Heart left ventricle (tissue), 16 donors: Measurements from ENCODE around the gene KRTAP4-6. TPM values are rescaled to one million over a fixed set of nuclear protein-coding genes. Genes with fewer than 3 reads are reported as not detected.
"Not testable (repeated sequence)": the region's sequence is repeated elsewhere in the genome, so short reads cannot be mapped to it uniquely, and the experiment has no call there.

Source experiments
- ATAC-seq, 4 donors: fragments of 200-7000 bp; cut with Tn5 transposase; one replicate each; pipeline ENCODE4 v1.9.1; 2020 to 2022; ENCODE audit warnings: moderate library complexity in 4 of 4, mild to moderate bottlenecking in 3 of 4, moderate number of reproducible peaks in 1 of 4
- DNase-seq, 5 donors: peaks; one replicate each; pipeline ENCODE4 v3.0.0-alpha.2; 2020
- H3K27ac ChIP-seq, 12 donors: fragments of 200-600 bp; sonication (generic) in 4 of 12; one replicate each; pipeline versions ENCODE4 v1.5.0 to v1.8.0; 2016 to 2022; ENCODE audit warnings: mild to moderate bottlenecking in 2 of 12
- H3K27me3 ChIP-seq, 9 donors: fragments of 200-600 bp; sonication (generic) in 2 of 9; one replicate each; pipeline versions ENCODE4 v1.5.1 to v1.8.0; 2016 to 2022; ENCODE audit warnings: mild to moderate bottlenecking in 3 of 9
- H3K36me3 ChIP-seq, 9 donors: fragments of 200-600 bp; sonication (generic) in 2 of 9; one replicate each; pipeline versions ENCODE4 v1.5.0 to v1.8.0; 2018 to 2022; ENCODE audit warnings: mild to moderate bottlenecking in 2 of 9
- H3K4me1 ChIP-seq, 12 donors: fragments of 200-600 bp; sonication (generic) in 4 of 12; one replicate each; pipeline versions ENCODE4 v1.5.0 to v1.8.0; 2016 to 2022; ENCODE audit warnings: mild to moderate bottlenecking in 3 of 12
- H3K4me3 ChIP-seq, 12 donors: fragments of 200-600 bp; sonication (generic) in 4 of 12; one replicate each; pipeline versions ENCODE4 v1.5.0 to v1.8.0; 2017 to 2022; ENCODE audit warnings: mild to moderate bottlenecking in 9 of 12, moderate library complexity in 4 of 12
- H3K9me3 ChIP-seq, 12 donors: fragments of 200-600 bp; sonication (generic) in 4 of 12; one replicate each; pipeline versions ENCODE4 v1.5.0 to v1.8.0; 2016 to 2022; ENCODE audit warnings: mild to moderate bottlenecking in 1 of 12
- POLR2A ChIP-seq, 2 donors: fragments of 450-650 bp; IDR thresholded peaks; one replicate each; pipeline ENCODE4 v1.6.1; 2017; ENCODE audit warnings: antibody characterized with exemption in 2 of 2, mild to moderate bottlenecking in 2 of 2, moderate library complexity in 2 of 2
- WGBS, 4 donors: extraction: QIAGEN DNeasy Blood & Tissue Kit in 2 of 4; methylation state at CpG; one replicate each; pipeline versions ENCODE4 v1.1.5 to v1.1.7; 2013 to 2018; 5-methylcytosine and 5-hydroxymethylcytosine counted together
- intact Hi-C, 10 donors: fragments of 100-400 bp; cut with DNase I; formaldehyde crosslinking; loops; one replicate each; pipeline versions ENCODE4 v1.11.1 to v1.14.2; 2022
- polyA plus RNA-seq, 2 donors: library from polyadenylated mRNA; stranded (reverse); fragments of 200-250 nt; gene quantifications; one replicate each; pipeline ENCODE4 v1.2.3, GENCODE V29; 2013
- total RNA-seq, 9 donors: library from RNA; depleted of rRNA in 2 of 9; stranded (reverse); fragments of >200 nt in 2 of 9; fragmentation: NEBNext Ultra II Directional in 3 of 9; extraction: Animal tissue kit (Norgen Biotek cat#: 25700) in 3 of 9; gene quantifications; one replicate each; pipeline versions ENCODE4 v1.1.0 to v1.2.4, GENCODE V29; 2016 to 2023
- TF ChIP-seq, protein P1 (sequence below), 12 donors: fragments of 200-600 bp; sonication (generic) in 4 of 12; IDR thresholded peaks; one replicate each; pipeline versions ENCODE4 v1.5.0 to v1.8.0; 2018 to 2022; ENCODE audit warnings: antibody characterized with exemption in 12 of 12, mild to moderate bottlenecking in 5 of 12
- donor health status: ischemic (EF 13 %, LVEDD 7.1; RV severe dilation, severe dysfunction).
- donor health status: healthy with polysubstance abuse.
- donor health status: DM: no; HTN: yes; CAD: no.
- donor health status: DM: no; HTN: no; CAD: no.
- donor health status: ischemic (EF 25% LVEDD 6.9; RV normal size, moderate dysfunction).
- donor health status: ischemic (EF 25% LVEDD 5.7; RV mildly dilated, moderate dysfunction).
- donor health status: healthy.
- donor health status: DM: yes; HTN: yes; CAD: no.
- donor health status: ischemic (EF 35%, LVEDD 5.7; RV mildly dilated, moderate dysfunction).
- donor health status: nonischemic (EF 11% LVEDD 7.7; RV severe dilation, severe dysfunction).
- donor health status: DM: yes; HTN: yes; CAD: no.
- donor health status: PGD.
- donor health status: ischemic (EF 29% LVEDD 5.4; RV normal size, mild dysfunction).
- donor health status: nonischemic (EF 23%, LVEDD 6.1; RV moderate dilation, normal function).

The KRTAP4-6 gene
- total and polyA plus RNA-seq, 11 donors = not detected

DNA sequence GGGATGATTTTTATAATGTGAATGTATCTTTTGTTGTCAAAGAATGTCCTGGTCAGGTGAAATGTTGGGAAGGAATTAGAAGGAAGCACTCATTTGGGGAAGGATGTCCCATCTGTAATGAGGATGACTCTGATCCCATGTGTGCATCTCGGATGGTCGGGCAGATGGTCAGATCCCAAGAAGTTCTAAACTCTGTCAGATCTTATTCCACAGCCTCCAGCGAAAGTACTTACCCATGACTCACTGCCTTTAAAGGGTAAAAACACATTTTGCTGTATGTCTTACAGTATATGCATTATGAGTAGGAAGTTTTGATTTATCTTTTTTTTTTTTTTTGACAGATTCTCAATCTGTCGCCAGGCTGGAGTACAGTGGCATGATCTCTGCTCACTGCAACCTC lies 21.6 kb downstream of the KRTAP4-6 start:
- intact Hi-C loops = no loop called here
- no peak overlapping the region for H3K27ac ChIP-seq

DNA sequence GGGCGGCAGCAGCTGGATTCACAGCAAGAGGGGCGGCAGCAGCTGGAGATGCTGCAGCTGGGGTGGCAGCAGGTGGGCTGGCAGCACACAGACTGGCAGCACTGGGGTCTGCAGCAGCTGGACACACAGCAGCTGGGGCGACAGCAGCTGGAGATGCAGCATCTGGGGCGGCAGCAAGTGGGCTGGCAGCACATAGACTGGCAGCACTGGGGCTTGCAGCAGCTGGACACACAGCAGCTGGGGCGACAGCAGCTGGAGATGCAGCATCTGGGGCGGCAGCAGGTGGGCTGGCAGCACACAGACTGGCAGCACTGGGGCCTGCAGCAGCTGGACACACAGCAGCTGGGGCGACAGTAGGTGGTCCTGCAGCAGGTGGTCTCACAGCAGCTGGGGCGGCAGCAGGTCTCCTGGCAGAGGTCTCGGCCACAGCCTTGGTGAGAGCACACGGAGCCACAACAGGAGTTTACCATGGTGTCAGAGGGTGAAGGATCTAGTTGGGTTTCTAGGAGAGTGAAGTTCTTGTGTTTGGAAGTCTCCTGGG lies 22.4 kb downstream of the KRTAP4-6 start, which contains the start of gene KRTAP4-11:
Gene KRTAP4-11 (minus strand): TSS at position 528 of the 541 bp plus-strand sequence. CDS start 58 bp downstream, at position 470.
- WGBS, 4 donors = 62 to 78% (median 75%) methylated on average over 5 to 10 of the region's 10 CpGs
- H3K27ac ChIP-seq, H3K9me3 ChIP-seq, H3K4me1 ChIP-seq, intact Hi-C loops, DNase-seq, H3K36me3 ChIP-seq, H3K4me3 ChIP-seq, ATAC-seq: not testable (repeated sequence)
- H3K27me3 ChIP-seq = peaks cover 0 to 18% (median 0%) of the 10 kb centered on the region in 9 donors

More for the DNA sequence above, 21.6 kb downstream of the KRTAP4-6 start:
- Histone ChIP-seq H3K4me1 (no peaks in the 10 kb centered on the region), H3K36me3 (no peaks in the 10 kb centered on the region), H3K4me3 (no peak overlapping the region), H3K9me3 (no peaks in the 10 kb centered on the region), H3K27me3 (peaks cover 0 to 18% (median 0%) of the 10 kb centered on the region in 9 donors)
- DNase-seq (no peak), ATAC-seq (no peak)
- no peak for TF ChIP-seq POLR2A (IDR thresholded peaks at IDR 0.05)
- TF ChIP-seq, protein P1, sequence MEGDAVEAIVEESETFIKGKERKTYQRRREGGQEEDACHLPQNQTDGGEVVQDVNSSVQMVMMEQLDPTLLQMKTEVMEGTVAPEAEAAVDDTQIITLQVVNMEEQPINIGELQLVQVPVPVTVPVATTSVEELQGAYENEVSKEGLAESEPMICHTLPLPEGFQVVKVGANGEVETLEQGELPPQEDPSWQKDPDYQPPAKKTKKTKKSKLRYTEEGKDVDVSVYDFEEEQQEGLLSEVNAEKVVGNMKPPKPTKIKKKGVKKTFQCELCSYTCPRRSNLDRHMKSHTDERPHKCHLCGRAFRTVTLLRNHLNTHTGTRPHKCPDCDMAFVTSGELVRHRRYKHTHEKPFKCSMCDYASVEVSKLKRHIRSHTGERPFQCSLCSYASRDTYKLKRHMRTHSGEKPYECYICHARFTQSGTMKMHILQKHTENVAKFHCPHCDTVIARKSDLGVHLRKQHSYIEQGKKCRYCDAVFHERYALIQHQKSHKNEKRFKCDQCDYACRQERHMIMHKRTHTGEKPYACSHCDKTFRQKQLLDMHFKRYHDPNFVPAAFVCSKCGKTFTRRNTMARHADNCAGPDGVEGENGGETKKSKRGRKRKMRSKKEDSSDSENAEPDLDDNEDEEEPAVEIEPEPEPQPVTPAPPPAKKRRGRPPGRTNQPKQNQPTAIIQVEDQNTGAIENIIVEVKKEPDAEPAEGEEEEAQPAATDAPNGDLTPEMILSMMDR (IDR thresholded peaks at IDR 0.05) = no peak
- 82 to 91% (median 88%) methylated on average over 4 of the region's 4 CpGs for WGBS, 4 donors

DNA sequence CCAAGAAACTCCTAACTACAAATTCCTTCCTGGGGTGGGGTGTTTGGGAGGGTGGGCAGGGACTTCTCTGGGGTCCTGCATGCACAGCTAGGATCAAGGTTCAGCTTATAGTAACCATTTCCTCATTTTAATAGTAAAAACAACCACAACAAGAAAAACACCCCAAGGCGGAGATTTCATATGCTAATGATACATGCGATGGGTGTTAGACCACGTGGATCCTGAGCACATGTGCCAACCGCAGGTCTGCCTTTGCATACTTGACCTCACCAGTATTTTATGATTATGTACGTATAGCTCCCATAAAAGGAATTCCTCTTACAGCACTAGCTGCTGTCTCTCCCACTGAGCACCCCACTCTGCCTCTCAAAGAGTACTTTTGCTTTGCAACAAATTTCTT lies 24.0 kb downstream of the KRTAP4-6 start:
- intact Hi-C loops = no loop called here
- no peak for TF ChIP-seq POLR2A (IDR thresholded peaks at IDR 0.05)
- TF ChIP-seq, protein P1 (IDR thresholded peaks at IDR 0.05) = no peak

DNA sequence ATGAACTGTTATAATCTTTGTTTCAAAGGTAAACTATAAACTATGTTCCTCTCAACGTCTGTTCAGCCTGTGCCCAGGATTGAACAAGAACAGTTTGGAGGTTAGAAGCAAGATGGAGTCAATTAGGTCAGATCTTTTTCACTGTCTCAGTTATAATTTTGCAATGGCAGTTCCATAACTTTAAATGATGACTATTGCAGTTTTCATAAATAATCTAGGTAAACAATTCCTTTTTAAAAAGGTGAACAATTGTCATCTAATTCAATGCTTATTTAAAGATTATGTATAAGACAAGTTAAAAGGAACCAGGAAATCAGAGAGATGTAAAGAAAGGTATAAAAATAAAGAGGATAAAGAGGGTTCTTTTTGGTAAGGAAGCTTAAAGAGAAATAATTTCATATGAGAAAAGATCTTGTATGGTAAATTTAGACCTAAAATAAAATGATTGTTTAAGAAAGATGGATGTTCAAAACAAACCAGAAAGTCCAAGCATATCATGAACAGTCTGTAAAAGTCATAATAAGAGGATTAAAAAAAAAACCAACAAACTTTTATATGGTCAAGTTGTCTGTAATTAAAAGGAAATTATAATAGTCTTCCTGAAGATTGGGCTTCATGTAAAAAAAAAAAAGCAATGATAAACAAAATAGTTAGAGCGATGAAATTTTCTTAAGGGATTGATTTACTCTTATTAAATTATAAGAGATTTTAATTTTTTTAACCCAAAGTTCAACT lies 29.0 kb downstream of the KRTAP4-6 start:
- ATAC-seq = no peak
- intact Hi-C loops = no loop called here
- DNase-seq = no peak
- Histone ChIP-seq H3K27me3 (peaks cover 0 to 14% (median 0%) of the 10 kb centered on the region in 9 donors), H3K27ac (no peak overlapping the region), H3K36me3 (no peaks in the 10 kb centered on the region), H3K4me3 (no peak overlapping the region), H3K4me1 (no peaks in the 10 kb centered on the region), H3K9me3 (no peaks in the 10 kb centered on the region)
- WGBS, 4 donors = 66 to 74% (median 69%) methylated on average over 2 of the region's 2 CpGs
- TF ChIP-seq, protein P1 (IDR thresholded peaks at IDR 0.05) = no peak
- no peak for TF ChIP-seq POLR2A (IDR thresholded peaks at IDR 0.05)

More for the DNA sequence above, 24.0 kb downstream of the KRTAP4-6 start:
- Histone ChIP-seq H3K4me1 (no peaks in the 10 kb centered on the region), H3K27ac (no peak overlapping the region), H3K36me3 (no peaks in the 10 kb centered on the region), H3K4me3 (no peak overlapping the region), H3K9me3 (no peaks in the 10 kb centered on the region), H3K27me3 (peaks cover 0 to 18% (median 0%) of the 10 kb centered on the region in 9 donors)
- no peak for ATAC-seq
- DNase-seq = no peak
- 65 to 76% (median 72%) methylated on average over 5 of the region's 5 CpGs for WGBS, 4 donors

DNA sequence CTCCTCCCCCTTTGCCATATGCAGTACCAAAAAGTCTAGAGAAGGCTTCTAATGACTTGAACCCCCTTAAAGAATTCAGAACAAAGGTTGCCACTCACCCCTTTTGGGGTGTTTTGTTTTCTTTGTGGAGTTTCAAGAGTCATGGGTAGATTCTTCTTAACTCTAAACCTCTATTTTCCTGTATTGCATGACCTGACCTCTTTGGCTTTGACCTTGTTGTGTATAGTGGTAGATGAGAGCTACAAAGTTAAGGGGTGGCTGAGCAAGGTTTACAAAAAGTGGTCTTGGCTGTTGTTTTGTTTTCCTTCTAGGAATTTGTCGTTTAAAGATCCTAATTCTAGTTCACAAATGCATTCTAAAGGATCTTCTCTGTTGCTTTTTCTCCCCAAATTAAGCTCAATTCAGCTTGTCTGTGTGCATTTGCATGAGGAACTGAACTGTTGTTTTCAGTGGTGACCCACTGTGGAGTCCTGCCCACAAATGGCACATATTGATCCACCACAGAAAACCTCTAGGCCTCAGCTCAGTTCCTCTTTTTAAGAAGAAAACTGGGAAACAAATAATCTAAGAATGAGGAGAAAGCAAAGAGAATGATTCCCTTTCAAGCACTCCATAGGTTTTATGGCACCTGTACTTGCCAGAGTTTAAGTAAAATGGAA lies 31.5 kb downstream of the KRTAP4-6 start:
- H3K36me3 ChIP-seq, DNase-seq, intact Hi-C loops, ATAC-seq, H3K4me3 ChIP-seq, H3K27ac ChIP-seq, H3K4me1 ChIP-seq, H3K9me3 ChIP-seq: not testable (repeated sequence)
- WGBS, 4 donors = 0 to 37% (median 16%) methylated on average over 1 of the region's 1 CpG
- H3K27me3 ChIP-seq = peaks cover 0 to 19% (median 0%) of the 10 kb centered on the region in 9 donors
